ENCODE measurements around the gene RBP4. TPM values are rescaled to one million over a fixed set of nuclear protein-coding genes. Genes with fewer than 3 reads are reported as not detected.

The RBP4 gene
- polyA plus RNA-seq, 1 of the 3 experiments (the other 2 are of a cell fraction), result not detected

DNA sequence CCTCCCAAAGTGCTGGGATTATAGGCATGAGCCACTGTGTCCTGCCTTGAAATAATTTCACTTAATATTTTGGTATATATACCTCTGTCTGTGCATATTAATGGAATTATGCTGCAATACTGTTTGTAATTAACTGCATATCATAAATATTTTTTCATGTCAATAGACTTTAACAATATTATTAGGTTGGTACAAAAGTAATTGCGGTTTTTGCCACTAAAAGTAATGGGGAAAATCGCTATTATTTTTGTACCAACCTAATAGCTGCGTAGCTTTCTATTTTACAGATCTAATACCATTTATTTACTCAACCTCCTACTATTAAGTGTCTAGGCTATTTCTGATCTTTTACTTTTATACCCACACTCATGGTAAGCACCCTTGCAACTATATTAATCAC, 7.4 kb upstream of the RBP4 start:
- Histone ChIP-seq H2AFZ (ENCODE audit: low read depth) (no peak overlapping the region), H3K27ac (ENCODE audit: low read depth in 2 of 2, low read length in 1 of 2) (no peak overlapping the region), H4K20me1 (ENCODE audit: insufficient read depth) (no peaks in the 10 kb centered on the region), H3K9ac (no peak overlapping the region), H3K9me3 (no peaks in the 10 kb centered on the region), H3K27me3 (ENCODE audit: insufficient read depth) (peaks cover 12% of the 10 kb centered on the region; the same call in 1 of the 2 replicates), H3K4me2 (no peak overlapping the region), H3K9me2 (no peaks in the 10 kb centered on the region), H3F3A (replicated peaks; ENCODE audit: insufficient read depth) (no peaks in the 10 kb centered on the region), H3K79me2 (ENCODE audit: insufficient read depth) (no peaks in the 10 kb centered on the region), H3K4me3 (ENCODE audit: low read depth in 2 of 2, low read length in 1 of 2) (no peak overlapping the region), H3K36me3 (replicated peaks in 1 of 2; ENCODE audit: control insufficient read depth in 1 of 2, insufficient read depth in 2 of 2, low read length in 1 of 2) (no peaks in the 10 kb centered on the region), H3K4me1 (ENCODE audit: control insufficient read depth in 1 of 2, insufficient read depth in 2 of 2, low read depth in 1 of 2, low read length in 1 of 2) (no peaks in the 10 kb centered on the region)
- 35% methylated on average over 3 of the region's 3 CpGs for WGBS (ENCODE audit: low lambda C conversion rate)
- DNase-seq, result no peak
- TF ChIP-seq YY1 (IDR thresholded peaks at IDR 0.05; ENCODE audit: low read depth) (no peak), TCF12 (IDR thresholded peaks at IDR 0.05) (no peak), RCOR1 (IDR thresholded peaks at IDR 0.05; ENCODE audit: low read length) (no peak), MXI1 (IDR thresholded peaks at IDR 0.05; ENCODE audit: low read depth, low read length) (no peak), NFIC (IDR thresholded peaks at IDR 0.05; ENCODE audit: borderline replicate concordance) (no peak), NRF1 (IDR thresholded peaks at IDR 0.05; ENCODE audit: low read depth, low read length) (no peak)
- TF ChIP-seq, protein P1, sequence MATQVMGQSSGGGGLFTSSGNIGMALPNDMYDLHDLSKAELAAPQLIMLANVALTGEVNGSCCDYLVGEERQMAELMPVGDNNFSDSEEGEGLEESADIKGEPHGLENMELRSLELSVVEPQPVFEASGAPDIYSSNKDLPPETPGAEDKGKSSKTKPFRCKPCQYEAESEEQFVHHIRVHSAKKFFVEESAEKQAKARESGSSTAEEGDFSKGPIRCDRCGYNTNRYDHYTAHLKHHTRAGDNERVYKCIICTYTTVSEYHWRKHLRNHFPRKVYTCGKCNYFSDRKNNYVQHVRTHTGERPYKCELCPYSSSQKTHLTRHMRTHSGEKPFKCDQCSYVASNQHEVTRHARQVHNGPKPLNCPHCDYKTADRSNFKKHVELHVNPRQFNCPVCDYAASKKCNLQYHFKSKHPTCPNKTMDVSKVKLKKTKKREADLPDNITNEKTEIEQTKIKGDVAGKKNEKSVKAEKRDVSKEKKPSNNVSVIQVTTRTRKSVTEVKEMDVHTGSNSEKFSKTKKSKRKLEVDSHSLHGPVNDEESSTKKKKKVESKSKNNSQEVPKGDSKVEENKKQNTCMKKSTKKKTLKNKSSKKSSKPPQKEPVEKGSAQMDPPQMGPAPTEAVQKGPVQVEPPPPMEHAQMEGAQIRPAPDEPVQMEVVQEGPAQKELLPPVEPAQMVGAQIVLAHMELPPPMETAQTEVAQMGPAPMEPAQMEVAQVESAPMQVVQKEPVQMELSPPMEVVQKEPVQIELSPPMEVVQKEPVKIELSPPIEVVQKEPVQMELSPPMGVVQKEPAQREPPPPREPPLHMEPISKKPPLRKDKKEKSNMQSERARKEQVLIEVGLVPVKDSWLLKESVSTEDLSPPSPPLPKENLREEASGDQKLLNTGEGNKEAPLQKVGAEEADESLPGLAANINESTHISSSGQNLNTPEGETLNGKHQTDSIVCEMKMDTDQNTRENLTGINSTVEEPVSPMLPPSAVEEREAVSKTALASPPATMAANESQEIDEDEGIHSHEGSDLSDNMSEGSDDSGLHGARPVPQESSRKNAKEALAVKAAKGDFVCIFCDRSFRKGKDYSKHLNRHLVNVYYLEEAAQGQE (IDR thresholded peaks at IDR 0.05; ENCODE audit: low read depth, low read length), result no peak
- ChIA-PET POLR2A (no interaction called here), CTCF (no interaction called here)

DNA sequence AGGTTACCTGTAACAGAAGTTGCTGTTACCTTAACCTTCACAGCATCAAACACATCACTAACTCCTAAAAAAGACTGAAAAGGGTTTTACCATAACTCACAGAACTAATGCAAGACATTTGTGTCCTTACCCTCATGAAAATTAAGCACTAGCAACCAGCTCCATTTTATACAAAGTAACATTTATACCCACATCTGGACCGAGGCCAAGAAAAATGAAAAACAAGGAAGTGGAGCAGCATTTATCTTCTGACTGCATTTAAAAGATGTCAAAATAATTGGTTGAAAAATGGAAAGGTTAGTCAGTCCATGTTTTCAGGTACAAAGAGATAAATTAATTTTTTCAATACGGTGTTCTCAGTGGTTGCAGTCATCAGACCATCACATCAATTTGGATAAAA, 3.1 kb upstream of the RBP4 start:
- no peak overlapping the region for H3K4me2 ChIP-seq
- no peaks in the 10 kb centered on the region for H3K79me2 ChIP-seq (ENCODE audit: insufficient read depth)
- H3K4me3 ChIP-seq (ENCODE audit: low read depth in 2 of 2, low read length in 1 of 2), result no peak overlapping the region
- TF ChIP-seq, protein P2, sequence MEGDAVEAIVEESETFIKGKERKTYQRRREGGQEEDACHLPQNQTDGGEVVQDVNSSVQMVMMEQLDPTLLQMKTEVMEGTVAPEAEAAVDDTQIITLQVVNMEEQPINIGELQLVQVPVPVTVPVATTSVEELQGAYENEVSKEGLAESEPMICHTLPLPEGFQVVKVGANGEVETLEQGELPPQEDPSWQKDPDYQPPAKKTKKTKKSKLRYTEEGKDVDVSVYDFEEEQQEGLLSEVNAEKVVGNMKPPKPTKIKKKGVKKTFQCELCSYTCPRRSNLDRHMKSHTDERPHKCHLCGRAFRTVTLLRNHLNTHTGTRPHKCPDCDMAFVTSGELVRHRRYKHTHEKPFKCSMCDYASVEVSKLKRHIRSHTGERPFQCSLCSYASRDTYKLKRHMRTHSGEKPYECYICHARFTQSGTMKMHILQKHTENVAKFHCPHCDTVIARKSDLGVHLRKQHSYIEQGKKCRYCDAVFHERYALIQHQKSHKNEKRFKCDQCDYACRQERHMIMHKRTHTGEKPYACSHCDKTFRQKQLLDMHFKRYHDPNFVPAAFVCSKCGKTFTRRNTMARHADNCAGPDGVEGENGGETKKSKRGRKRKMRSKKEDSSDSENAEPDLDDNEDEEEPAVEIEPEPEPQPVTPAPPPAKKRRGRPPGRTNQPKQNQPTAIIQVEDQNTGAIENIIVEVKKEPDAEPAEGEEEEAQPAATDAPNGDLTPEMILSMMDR (IDR thresholded peaks at IDR 0.05), result no peak
- TF ChIP-seq NFIC (IDR thresholded peaks at IDR 0.05; ENCODE audit: borderline replicate concordance), result no peak
- no peak for TF ChIP-seq EZH2phosphoT487 (IDR thresholded peaks at IDR 0.05; ENCODE audit: borderline replicate concordance, low read depth)
- no peak for TF ChIP-seq JUND (IDR thresholded peaks at IDR 0.05)
- no peak for TF ChIP-seq MXI1 (IDR thresholded peaks at IDR 0.05; ENCODE audit: low read depth, low read length)
- TF ChIP-seq, protein P3, sequence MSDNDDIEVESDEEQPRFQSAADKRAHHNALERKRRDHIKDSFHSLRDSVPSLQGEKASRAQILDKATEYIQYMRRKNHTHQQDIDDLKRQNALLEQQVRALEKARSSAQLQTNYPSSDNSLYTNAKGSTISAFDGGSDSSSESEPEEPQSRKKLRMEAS (IDR thresholded peaks at IDR 0.05; ENCODE audit: low read depth), result no peak
- CTCF ChIA-PET, result no interaction called here
- no peak for DNase-seq
- no peak overlapping the region for H2AFZ ChIP-seq (ENCODE audit: low read depth)
- peaks cover 28% of the 10 kb centered on the region; the same call in 1 of the 2 replicates for H3K27me3 ChIP-seq (ENCODE audit: insufficient read depth)
- no peaks in the 10 kb centered on the region for H3K36me3 ChIP-seq (replicated peaks in 1 of 2; ENCODE audit: control insufficient read depth in 1 of 2, insufficient read depth in 2 of 2, low read length in 1 of 2)
- 15% methylated on average over 2 of the region's 2 CpGs for WGBS (ENCODE audit: low lambda C conversion rate)
- no peak overlapping the region for H3K27ac ChIP-seq (ENCODE audit: low read depth in 2 of 2, low read length in 1 of 2)
- no peaks in the 10 kb centered on the region for H3K9me3 ChIP-seq
- no peaks in the 10 kb centered on the region for H3F3A ChIP-seq (replicated peaks; ENCODE audit: insufficient read depth)
- H3K4me1 ChIP-seq (ENCODE audit: control insufficient read depth in 1 of 2, insufficient read depth in 2 of 2, low read depth in 1 of 2, low read length in 1 of 2), result peaks cover 0 to 5% of the 10 kb centered on the region in 2 experiments; a peak in 1 of 4 replicates
- H3K9ac ChIP-seq, result no peak overlapping the region
- H3K9me2 ChIP-seq, result no peaks in the 10 kb centered on the region
- H4K20me1 ChIP-seq (ENCODE audit: insufficient read depth), result no peaks in the 10 kb centered on the region
- POLR2A ChIA-PET, result no interaction called here
